Hematopoietic multipotent progenitor cell treated with erythropoietin and hydrocortisone succinate and interleukin-3 and kit ligand, for 8 days (in vitro differentiated cells): ENCODE measurements around the gene INTS7.
"Not testable (repeated sequence)": the region's sequence is repeated elsewhere in the genome, so short reads cannot be mapped to it uniquely, and the experiment has no call there.

Source experiments
- DNase-seq: peaks from one replicate; pipeline ENCODE4 v3.0.0-alpha.2; 2015

The INTS7 gene

DNA sequence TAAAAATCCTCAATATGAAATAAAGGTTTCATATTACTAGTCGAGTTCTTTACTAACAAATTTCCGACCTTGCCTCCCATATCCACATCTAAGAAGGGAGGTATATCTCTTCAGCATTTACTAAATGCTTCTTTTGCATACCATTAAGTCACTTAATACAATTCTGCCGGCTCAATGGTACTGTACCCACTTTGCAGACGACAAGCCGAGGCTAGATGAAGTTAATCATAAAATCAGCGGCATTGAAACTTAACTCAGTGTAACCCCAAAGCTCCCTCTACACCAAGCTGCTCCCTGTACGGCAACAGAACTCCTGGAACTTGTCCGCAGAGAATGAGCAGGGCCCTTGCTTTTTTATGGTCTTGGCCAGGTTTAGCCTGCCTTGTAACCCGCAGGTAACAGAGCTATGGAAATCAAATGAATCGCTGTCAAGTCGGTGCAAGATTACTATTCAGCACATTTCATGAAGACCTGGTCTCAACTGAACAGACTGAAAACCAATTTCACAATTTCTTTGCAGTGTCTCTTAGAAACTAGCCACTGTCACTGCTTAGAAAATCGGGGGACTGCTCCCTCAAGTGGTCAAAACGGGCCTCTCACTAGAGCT, 738 bp downstream of the INTS7 start:
- DNase-seq: no peak

DNA sequence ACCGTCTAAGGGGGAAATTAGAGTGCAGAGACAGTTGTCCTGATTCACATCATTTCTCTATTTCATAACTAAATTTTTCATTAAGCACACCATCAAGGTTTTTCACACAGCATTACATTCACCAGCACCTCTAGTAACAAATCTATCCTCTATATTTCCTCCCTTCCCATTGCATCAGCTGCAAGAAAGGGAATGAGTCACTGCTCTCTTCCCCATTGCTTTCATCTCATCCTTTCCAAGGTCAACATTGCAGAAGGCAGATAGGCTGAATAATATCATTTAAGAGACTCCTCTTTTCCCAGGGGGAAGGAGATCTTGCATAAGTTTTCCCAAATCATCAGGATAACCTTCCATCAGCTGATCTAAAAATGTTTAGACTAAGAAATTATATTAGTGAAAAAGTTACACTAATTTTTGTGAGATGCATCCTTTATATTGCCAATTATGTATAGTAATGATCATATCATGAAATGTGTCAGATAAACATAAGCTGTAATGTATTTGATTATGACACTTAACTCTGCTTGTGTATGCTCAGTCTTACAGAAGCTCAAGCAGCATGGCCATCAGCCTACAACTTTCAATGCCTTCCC, 4.3 kb downstream of the INTS7 start:
- no peak for DNase-seq

DNA sequence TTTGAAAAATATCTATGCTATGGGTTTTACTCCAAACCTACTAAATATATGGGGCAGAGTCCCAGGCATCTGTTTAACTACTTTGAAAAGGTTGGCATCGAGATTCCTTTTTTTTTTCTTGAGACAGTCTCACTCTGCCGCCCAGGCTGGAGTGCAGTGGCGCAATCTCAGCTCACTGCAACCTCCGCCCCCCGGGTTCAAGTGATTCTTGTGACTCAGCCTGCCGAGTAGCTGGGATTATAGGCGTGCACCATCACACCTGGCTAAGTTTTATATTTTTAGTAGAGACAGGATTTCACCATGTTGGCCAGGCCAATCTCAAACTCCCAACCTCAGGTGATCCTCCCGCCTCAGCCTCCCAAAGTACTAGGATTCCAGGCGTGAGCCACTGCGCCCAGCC, 7.6 kb downstream of the INTS7 start:
- not testable (repeated sequence) for DNase-seq

DNA sequence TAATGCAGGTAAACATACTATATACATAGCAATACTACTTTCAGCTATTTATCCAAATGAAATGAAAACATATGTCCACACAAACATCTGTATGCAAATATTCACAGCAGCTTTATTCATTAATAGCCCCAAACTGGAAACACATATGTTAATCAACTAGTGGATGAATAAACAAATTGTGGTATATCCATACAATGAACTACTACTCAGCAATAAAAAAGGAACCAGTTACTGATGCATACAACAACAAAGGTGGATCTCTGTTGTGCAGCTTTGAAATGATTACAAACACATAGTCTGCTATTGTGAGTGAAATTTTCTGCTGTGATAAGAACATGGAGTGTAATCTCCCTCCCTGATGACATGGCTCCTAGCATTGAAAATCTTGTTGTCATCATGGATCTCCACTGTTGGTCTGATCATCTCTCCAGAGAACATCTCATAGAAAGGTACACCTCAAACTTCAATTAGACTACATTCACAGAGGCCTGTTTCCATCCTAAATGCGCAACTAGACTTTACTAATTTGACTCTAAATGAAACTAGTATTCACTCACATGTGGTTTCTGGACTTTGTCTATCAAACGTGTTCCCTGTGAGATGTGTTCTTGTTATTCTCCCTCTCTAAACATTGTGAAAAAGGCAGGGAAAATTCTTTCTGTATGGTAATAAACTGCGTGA, 10.7 kb downstream of the INTS7 start:
- no peak for DNase-seq

DNA sequence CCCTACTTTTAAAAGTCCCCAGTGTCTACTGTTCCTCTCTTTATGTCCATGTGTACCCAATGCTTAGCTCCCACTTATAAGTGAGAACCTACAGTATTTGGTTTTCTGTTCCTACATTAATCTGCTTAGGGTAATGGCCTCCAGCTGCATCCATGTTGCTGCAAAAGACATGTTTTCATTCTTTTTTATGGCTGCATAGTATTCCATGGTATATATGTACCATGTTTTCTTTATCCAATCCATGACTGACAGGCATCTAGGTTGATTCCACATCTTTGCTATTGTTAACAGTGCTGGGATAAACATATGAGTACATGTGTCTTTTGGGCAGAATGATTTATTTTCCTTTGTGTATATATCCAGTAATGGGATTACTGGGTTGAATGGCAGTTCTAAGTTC, 12.4 kb downstream of the INTS7 start:
- not testable (repeated sequence) for DNase-seq

DNA sequence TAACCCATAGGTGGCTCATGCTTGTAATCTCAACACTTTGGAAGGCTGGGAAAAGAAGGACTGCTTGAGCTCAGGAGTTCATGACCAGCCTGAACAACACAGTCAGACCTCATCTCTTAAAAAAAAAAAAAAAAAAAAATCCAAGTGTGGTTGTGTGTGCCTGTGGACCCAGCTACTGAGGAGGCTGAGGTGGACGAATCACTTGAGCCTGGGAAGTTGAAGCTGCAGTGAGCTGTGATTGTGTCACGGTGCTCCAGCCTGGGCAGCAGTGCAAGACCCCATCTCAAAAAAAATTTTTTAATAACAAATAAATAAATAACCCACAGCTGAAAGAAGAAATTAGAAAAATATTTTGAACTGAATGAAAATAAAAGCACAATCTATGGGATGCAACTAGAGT, 13.8 kb downstream of the INTS7 start:
- DNase-seq: no peak

DNA sequence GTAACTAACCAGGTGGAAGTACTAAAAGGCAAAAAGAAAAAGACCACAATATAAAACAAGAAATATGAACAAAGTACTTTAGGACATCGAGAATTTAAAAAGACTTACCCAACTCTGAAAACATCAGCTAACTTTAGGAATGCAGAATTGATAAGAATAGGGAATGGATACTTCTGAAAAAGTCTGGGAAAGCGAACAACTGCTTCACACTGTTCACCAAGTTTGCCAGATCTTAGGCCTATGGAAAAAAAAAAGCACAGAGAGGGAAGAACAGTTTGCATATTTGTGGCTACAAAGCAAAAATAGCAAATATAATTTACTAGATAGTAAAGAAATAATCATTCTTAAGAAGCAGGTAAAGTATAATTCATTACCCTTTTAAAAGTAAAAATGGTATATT, 14.4 kb downstream of the INTS7 start:
- DNase-seq: no peak

DNA sequence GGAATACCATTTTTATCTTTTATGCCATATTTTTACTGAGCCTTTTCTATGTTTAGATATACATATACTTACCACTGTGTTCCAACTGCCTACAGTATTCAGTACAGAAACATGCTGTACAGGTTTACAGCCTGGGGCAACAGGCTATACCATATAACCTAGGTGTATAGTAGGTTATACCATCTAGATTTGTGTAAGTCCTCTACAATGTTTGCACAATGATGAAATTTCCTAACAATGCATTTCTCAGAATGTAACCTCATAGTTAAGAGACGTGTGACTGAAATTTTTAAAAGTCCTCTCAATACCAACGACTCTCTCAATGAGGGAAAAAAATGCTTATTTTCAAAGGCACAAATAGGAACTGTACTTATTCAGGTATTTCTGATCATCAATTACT, 21.7 kb downstream of the INTS7 start:
- no peak for DNase-seq

DNA sequence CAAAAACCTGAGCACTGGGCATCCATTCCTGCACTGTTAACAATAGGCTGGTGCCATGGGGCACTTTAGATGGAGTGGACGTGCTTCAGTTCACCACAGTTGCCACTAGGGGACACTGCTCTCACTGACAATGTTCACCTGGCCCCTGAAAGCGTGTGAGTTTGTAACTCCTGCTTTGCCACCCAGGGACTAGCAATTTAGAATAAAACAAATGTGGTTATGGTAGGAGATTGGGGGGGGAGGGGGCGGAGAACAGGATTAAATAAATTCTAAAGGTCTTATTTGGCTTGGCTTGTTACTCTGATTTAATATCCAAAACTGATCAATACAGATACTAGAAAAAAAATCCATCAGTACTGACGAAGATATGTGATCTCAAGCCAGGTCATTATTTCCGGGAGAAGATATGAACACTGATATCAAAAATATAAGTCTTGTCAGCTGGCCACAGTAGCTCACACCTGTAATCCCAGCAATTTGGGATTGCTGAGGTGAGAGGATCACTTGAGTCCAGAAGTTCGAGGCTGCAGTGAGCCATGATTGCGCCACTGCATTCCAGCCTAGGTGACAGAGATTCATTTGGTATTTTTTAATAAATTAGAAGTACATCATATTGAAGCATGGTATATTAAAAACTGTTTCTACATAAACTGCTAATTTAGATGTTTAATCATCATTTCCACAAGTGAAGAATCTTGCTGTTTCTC, 23.2 kb downstream of the INTS7 start:
- DNase-seq: peak; percentile 80

DNA sequence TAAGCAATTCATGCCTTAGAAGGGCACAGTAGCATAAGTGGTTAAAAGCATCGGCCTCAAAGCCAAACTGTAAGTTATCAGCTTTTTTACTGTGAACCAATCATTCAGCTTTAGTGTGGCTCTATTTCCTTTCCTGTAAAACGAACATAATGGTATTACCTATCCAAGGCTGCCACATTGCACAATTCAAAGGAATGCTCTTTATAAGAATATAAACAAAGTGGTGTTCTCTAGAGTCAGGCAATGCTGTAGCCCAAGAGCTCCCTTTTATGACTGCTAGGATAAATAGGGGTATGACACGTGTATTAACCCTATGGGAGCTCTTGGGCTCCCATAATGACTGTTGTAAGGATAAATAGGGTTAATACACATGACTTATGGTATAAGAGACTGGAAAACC, 25.4 kb downstream of the INTS7 start:
- DNase-seq: no peak

DNA sequence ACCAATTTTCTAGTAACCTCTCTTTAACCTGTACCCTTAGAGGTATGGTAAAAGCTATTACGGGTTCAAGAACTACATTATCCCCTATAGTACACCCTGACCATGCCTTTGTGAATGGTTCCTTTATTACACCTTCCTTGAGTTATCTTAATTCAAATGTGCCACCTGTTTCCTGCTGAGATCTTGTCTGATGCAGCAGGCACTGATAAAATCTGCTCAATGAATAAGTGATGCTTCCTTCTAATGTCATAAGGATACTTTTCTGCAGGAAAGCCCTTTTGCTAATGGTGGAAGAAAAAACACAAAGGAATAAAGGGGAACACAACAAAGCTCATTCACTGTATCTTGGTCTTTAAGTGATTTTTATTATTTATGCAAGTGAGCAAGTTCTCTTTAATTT, 25.8 kb downstream of the INTS7 start:
- no peak for DNase-seq

DNA sequence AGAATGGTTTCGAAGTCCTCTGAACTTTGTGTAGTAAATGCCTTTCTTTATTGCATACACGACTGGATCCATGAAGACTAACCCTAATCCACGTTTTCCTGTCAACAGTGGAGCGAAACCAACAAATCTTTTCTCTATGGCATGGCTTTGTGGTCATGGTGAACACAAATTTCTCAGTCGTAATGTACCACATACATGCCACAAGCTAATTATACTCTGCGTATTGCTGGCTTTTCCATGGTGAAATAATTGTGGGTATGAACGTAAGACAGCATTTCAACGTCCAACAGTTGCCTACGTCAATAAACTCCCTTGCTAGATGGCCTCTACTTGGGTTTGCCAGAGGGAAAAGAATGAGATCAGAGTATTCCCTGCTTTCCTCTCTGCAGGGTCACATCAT, 27.5 kb downstream of the INTS7 start:
- DNase-seq: no peak

DNA sequence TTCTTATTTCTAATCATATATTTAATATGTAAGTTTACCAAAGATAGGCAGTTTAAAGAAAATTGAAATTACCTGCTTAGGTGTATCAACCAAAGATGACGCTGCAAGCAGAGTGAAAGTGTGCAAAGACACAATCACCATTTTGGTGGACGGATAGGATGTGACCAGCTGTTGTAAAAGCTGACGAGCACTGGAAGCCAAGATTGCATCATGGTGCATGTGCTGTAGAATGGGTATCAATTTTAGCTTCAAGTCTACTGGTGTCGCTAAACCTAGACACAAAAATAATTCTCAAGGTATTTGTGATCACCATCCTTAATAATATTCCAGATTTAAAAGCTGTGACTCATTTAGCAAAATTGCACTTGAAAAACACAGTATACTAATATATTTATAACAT, 28.2 kb downstream of the INTS7 start:
- no peak for DNase-seq

DNA sequence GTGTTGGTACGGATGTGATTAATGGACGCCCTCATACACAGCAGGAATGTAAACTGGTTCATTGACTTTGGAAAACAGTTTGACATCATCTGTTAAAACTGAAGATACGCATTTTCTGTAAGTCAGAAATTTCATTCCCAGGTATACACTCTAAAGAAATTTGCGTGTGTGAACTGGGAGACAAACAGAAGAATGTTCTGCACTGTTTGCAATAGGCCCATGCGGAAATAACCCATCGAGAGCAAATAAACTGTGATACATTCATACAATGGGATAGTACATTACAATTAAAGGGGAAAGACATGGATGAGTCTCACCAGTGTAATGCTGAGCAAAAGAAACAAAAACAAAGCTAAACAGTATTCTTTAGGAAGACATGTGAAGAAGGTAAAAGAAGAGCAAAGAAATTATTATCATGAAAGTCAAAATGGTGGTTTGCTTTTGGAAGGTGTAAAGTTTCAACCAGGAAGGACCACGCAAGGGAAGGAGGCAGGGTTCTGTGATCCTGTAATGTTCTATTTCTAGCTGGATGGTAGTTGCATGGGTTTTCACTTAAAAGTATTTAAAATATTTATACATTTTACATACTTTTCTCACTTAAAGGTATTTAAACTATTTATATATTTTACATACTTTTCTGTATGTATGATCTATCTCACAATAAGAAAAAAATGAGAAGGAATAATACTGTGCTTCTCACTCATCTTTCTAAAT, 30.3 kb downstream of the INTS7 start:
- no peak for DNase-seq

DNA sequence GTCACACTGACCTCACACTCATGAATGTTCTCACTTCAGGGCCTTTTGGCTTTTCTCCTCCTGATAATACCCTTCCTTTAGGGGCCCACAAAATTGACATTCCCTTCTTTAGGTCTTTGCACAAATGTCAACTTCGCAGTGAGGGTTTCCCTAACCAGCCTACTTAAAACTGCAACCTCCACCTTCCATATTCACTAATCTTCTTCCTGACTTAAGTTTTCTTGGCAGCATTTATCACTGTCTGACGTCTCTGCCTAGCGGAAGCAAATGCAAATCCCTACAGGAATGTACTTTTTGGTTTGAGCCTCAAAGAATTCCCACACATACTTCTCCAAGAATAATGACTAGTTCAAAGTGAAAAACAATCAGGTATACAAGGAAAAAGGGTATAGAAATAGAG, 32.8 kb downstream of the INTS7 start:
- DNase-seq: no peak

DNA sequence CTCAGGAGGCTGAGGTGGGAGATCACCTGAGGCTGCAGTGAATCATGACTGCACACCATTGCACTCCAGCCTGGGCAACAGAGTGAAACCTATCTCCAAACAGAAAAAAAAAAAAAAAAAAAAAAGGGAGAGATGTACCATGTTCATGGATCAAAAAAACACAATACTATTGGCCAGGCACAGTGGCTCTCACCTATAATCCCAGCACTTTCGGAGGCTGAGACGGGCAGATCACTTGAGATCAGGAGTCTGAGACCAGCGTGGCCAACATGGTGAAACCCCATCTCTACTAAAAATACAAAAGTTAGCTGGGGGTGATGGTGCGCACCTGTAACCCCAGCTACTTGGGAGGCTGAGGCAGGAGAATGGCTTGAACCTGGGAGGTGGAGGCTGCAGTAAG, 37.9 kb downstream of the INTS7 start:
- DNase-seq: not testable (repeated sequence)

DNA sequence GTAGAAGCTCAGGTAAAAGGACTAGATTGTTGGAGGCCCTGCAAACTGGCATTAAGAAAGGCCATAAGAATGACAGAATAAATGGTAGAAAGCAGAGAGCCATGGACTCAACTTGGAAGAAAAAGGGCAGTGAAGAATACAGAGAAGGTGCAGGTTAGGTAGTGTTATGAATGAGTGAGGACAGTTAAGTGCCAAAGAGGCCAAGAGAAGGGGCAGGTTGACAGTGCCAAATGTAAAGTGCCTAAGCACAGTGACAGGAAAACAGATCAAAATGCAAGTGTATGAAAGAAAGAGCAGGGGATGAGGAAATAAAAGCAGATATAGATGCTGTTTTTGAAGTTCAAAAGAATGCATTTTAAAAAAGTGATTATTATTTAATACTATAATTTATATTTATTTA, 43.7 kb downstream of the INTS7 start:
- no peak for DNase-seq

DNA sequence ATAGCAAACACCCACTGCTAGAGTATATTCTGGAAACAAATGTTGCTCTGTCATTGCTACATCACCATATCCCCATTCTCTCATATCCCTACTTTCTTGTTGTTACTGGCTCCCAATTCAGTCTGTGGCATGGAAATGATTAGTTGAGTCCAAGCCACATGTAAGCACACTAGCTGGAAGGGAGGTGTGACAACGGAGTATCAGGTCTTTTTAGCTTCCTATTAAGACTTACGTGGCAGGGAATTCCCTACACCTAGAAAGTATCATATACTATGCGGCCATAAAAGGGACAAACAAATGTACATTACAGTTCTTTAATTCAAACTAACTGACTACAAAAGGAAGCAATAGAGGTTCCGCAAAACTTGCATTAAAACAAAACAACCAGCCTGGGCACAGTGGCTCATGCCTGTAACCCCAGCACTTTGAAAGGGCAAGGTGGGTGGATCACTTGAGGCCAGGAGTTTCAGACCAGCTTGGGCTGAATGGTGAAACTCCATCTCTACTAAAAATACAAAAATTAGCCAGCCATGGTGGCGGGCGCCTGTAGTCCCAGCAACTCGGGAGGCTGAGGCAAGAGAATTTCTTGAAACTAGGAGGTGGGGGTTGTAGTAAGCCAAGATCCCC, 48.6 kb downstream of the INTS7 start:
- no peak for DNase-seq

DNA sequence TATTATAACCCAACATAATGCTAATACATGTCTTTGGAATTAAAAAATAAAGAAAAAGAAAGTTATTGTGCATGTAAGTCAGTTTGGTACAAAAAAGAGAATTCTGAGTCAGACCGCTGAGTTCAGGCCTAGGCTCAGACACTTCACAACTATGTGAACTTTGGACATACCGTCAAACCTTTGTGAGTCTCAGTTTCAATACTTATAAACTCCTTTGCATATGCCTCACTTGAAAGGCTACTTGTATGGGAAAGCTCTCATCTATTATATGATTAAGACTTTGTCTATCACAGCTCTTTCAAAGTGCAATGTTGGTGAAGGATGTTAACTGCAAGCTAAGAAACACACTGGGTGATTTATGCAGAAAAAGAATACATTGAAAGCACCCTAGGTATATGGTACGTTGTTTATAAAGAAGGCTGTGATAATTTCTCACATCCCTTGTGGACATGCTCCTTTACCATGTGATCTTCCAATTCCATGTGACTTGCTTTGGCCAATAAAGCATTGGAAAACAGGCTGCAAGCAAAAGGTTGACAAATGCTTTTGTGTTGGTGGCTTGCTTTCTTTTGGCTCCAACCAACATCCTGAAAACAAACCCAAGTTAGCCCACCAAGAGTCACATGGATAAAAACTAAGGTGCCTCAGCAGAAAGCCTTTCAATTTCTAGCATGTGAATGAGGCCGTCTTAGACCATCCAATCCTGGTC, 49.6 kb downstream of the INTS7 start:
- no peak for DNase-seq

DNA sequence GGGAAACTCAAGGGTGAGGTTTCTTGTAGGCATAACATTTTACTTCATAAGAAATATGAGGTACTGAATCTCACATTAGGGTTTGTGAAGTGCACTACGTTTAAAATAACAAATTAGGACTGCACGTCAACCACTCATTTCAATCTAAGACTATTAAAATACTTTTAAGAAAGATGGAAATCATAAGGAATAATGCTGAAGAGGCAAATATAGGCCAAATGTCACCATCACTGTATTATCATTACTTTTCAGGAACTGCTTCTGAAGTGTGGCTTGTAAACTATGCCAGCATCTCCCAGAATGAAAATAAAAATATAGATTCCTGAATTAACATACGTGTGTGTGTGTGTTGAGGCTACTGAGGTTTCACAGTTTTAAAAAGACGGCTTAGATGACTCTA, 56.8 kb downstream of the INTS7 start:
- DNase-seq: no peak

DNA sequence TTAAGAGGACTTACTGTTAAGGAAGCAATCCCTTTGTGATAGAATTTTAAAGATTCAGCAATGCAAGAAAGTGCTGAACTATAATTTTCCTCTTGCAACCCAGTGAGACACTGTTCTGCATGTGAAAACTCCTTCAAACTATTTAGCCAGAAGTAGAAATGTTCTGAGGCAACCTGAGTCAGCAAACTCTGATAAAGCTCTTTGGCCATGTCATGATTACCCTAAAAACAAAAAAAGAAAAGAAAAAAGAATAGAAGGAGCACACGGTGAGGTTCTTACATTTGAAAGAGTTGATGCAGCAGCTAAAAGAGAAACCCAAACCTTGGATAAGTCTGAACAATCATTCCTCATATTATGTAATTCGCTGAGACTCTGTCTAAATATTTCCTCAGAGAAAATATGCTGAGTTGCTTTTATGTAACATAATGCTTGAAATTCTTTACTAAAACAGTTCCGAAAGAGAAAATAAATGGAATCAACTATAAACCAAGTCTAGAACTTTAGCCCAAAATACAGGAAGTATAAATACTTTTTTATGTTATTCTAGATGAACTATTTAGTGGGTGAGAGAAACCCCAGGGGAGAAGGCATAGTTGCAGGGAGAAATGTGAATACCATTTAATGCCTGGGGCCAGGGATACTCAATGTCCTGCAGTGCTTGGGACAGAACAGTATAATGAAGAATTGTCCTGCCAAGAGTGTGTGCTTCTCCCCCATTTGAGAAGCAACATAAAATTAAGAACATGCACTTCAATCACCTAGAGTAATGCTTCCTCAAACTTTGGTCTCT, 60.0 kb downstream of the INTS7 start:
- DNase-seq: no peak
